Vagina (tissue), 2 donors: ENCODE data around the gene IFNL2.

Experiments
- CTCF ChIP-seq, 3 experiments: fragments of 450-650 bp in 2 of 3; fragments of 200-600 bp in 1 of 3; sonication (generic) in 1 of 3; IDR thresholded peaks; one replicate each; pipeline ENCODE4 v1.5.1; 2017 to 2019; ENCODE audit warnings: antibody characterized with exemption in 3 of 3, mild to moderate bottlenecking in 2 of 3, moderate library complexity in 2 of 3
- POLR2A ChIP-seq, 2 donors: fragments of 450-650 bp; IDR thresholded peaks; one replicate each; pipeline ENCODE4 v1.6.1; 2017; ENCODE audit warnings: antibody characterized with exemption in 2 of 2, mild to moderate bottlenecking in 2 of 2, moderate library complexity in 2 of 2

DNA sequence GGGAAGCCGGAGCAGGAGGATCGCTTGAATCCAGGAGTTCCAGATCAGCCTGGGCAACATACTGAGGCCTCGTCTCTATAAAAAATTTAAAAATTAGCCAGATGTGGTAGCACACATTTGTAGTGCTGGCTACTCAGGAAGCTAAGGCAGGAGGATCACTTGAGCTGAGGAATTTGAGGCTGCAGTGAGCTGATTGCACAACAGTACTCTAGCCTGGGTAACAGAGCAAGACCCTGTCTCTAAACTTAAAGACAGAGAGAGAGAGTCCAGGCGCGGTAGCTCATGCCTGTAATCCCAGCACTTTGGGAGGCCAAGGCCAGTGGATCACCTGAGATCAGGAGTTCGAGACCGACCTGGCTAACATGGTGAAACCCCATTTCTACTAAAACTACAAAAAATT lies 27.8 kb upstream of the IFNL2 start:
- TF ChIP-seq CTCF (IDR thresholded peaks at IDR 0.05) (no peak), POLR2A (IDR thresholded peaks at IDR 0.05) (no peak)
